Endothelial cell (in vitro differentiated cells): ENCODE measurements around the gene DNAJC11. TPM values are rescaled to one million over a fixed set of nuclear protein-coding genes. Genes with fewer than 3 reads are reported as not detected.

Source experiments
- DNase-seq: peaks from one replicate; pipeline ENCODE4 v3.0.0; 2021; ENCODE audit warnings: low spot score
- H3K27ac Mint-ChIP-seq: one replicate; pipeline ENCODE4 v1.8.0; 2021; ENCODE audit warnings: mixed read lengths, inconsistent platforms; ENCODE audit not compliant: unreplicated experiment
- H3K27me3 Mint-ChIP-seq: one replicate; pipeline ENCODE4 v1.8.0; 2021; ENCODE audit warnings: mild to moderate bottlenecking, moderate library complexity, mixed read lengths, inconsistent platforms; ENCODE audit not compliant: unreplicated experiment
- H3K36me3 Mint-ChIP-seq: one replicate; pipeline ENCODE4 v1.8.0; 2021; ENCODE audit warnings: mild to moderate bottlenecking, low read depth, mixed read lengths, inconsistent platforms; ENCODE audit not compliant: unreplicated experiment
- H3K4me1 Mint-ChIP-seq: one replicate; pipeline ENCODE4 v1.8.0; 2021; ENCODE audit warnings: mild to moderate bottlenecking, mixed read lengths, inconsistent platforms; ENCODE audit not compliant: unreplicated experiment
- H3K4me3 Mint-ChIP-seq: one replicate; pipeline ENCODE4 v1.8.0; 2021; ENCODE audit warnings: mild to moderate bottlenecking, mixed read lengths, inconsistent platforms; ENCODE audit not compliant: unreplicated experiment
- H3K9me3 Mint-ChIP-seq: one replicate; pipeline ENCODE4 v1.8.0; 2021; ENCODE audit warnings: mixed read lengths, inconsistent platforms; ENCODE audit not compliant: unreplicated experiment
- CTCF ChIP-seq: fragments of 200-600 bp; sonication (generic); IDR thresholded peaks from one replicate; pipeline ENCODE4 v1.5.0; 2021; ENCODE audit warnings: antibody characterized with exemption; ENCODE audit not compliant: unreplicated experiment
- total RNA-seq: library from RNA; stranded (reverse); fragmentation: NEBNext Ultra II Directional; extraction: Animal tissue kit (Norgen Biotek cat#: 25700); gene quantifications from one replicate; pipeline ENCODE4 v1.2.1, GENCODE V29; 2021; ENCODE audit not compliant: unreplicated experiment

DNAJC11 gene
- total RNA-seq, 1 donor from 2014 or later = 57.0 TPM

DNA sequence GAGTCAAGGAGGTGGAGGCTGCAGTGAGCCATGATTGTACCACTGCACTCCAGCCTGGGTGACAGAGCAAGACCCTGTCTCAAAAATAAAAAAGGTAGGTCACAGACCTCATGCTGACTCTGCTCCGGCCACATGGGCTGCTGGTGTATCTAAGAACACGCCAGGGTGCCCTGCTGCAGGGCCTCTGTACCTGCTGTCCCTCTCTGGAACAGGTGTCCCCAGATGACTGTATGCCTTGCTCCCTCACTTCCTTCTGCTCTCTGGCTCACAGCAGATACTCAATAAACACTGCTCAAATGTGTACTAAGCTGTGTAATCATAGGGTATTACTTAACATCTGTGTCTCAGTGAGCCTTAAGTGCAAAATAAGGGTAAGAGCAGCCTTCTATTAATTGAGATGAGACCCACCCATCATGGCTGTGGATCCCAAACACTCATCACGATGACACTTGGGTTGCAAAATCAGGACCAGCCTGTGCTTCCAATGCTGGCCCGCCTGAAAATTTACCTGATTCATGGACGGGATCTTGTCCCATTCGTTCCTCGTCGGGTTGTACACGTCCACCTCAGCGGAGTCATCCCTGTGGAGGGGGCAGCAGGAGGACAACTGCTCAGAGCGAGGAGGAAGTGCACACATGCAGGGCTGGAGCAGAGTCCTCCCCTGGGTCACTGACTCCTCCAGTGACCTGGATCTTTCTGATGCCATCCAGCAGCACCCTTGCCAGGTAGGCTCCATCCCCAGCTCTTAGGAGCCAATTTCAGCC lies 106.5 kb downstream of the DNAJC11 start:
- H3K36me3 Mint-ChIP-seq = peaks cover 6% of the 10 kb centered on the region
- H3K4me3 Mint-ChIP-seq = no peak overlapping the region
- TF ChIP-seq CTCF = no peak
- no peak for DNase-seq
- H3K9me3 Mint-ChIP-seq = no peaks in the 10 kb centered on the region
- no peak overlapping the region for H3K27ac Mint-ChIP-seq
- peaks cover 3% of the 10 kb centered on the region for H3K27me3 Mint-ChIP-seq
- H3K4me1 Mint-ChIP-seq = peaks cover 2% of the 10 kb centered on the region

- Mint-ChIP-seq H3K4me1 (no peaks in the 10 kb centered on the region), H3K36me3 (peaks cover 6% of the 10 kb centered on the region), H3K4me3 (peak overlapping the region; percentile 40), H3K27ac (no peak overlapping the region), H3K27me3 (peaks cover 7% of the 10 kb centered on the region), H3K9me3 (no peaks in the 10 kb centered on the region)
- no peak for DNase-seq
- no peak for TF ChIP-seq CTCF
Observed at GRCh38 chr1:6593810-6594209, 107.8 kb downstream of the DNAJC11 start.

- H3K4me3 Mint-ChIP-seq = no peak overlapping the region
- no peak for DNase-seq
- H3K36me3 Mint-ChIP-seq = peaks cover 6% of the 10 kb centered on the region
- peaks cover 8% of the 10 kb centered on the region for H3K27me3 Mint-ChIP-seq
- H3K27ac Mint-ChIP-seq = no peak overlapping the region
- H3K9me3 Mint-ChIP-seq = no peaks in the 10 kb centered on the region
- no peak for TF ChIP-seq CTCF
- no peaks in the 10 kb centered on the region for H3K4me1 Mint-ChIP-seq
Observed at GRCh38 chr1:6592865-6593593, 108.6 kb downstream of the DNAJC11 start.

DNA sequence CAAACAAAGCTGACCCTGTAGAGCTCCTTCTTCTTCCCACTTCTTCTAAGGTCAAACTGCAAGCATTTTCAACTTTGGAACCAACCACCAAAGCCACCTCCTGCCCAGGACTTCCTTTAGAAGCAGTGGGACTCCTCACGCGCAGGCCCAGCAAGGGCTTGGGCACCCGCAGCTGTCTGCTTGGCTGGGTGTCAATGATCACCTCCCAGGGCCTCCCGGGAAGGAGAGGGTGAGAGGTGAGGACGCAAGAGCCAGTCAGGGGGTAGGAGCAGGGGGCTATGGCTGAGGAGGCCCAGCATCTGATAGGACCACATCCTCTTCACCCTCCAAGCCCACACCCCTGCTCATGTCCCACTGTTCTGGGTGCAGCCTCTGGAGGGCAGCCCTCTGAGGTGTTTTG lies 109.2 kb downstream of the DNAJC11 start:
- Mint-ChIP-seq H3K4me1 (no peaks in the 10 kb centered on the region), H3K27ac (no peak overlapping the region), H3K36me3 (peaks cover 6% of the 10 kb centered on the region)

More for the DNA sequence above, 109.2 kb downstream of the DNAJC11 start:
- H3K27me3 Mint-ChIP-seq = peaks cover 8% of the 10 kb centered on the region
- no peak overlapping the region for H3K4me3 Mint-ChIP-seq
- no peak for DNase-seq
- H3K9me3 Mint-ChIP-seq = no peaks in the 10 kb centered on the region
- no peak for TF ChIP-seq CTCF
